K562 (cell line): ENCODE measurements around the gene LSR. TPM values are rescaled to one million over a fixed set of nuclear protein-coding genes. Genes with fewer than 3 reads are reported as not detected.
A peak's percentile ranks its signal among the peaks of the same experiment; 100 is the strongest.

Experiments
- ATAC-seq: fragments of 200-7000 bp; cut with Tn5 transposase; 3 replicates; pipeline ENCODE4 v1.9.1; 2020; ENCODE audit warnings: moderate library complexity
- BruUV-seq: library from RNA; stranded (reverse); fragments of 400-500 nt; replicated peaks from 2 replicates; lab custom pipeline; 2021; lab: Mats Ljungman, UMichigan
- CTCF ChIA-PET: fragments of 300-600 bp; formaldehyde crosslinking; extraction: SDS; loops from one replicate; lab custom pipeline; 2021; ENCODE audit warnings: low intra/inter-chr PET ratio; lab: Yijun Ruan, JAX
- POLR2A ChIA-PET: fragments of 300-600, 350-650 bp; sonication (Branson Sonifier 250); formaldehyde crosslinking; extraction: SDS; loops from one replicate; lab custom pipeline; 2021; ENCODE audit warnings: antibody characterized with exemption, inconsistent platforms; lab: Yijun Ruan, JAX
- DNase-seq, 4 experiments: peaks; one replicate each; pipeline versions ENCODE4 v3.0.0 to v3.0.0-alpha.2; 2011 to 2018; ENCODE audit warnings: low spot score in 3 of 4, mixed read lengths in 3 of 4; ENCODE audit errors: extremely low read depth in 1 of 4
- FAIRE-seq: peaks from 2 replicates; lab custom pipeline; 2011; peaks lifted over from hg19 to GRCh38; lab: Jason Lieb, UNC
- H2AFZ ChIP-seq: 2 replicates; pipeline ENCODE4 v1.6.0; 2011; ENCODE audit warnings: low read depth, low read length, control low read depth, inconsistent platforms
- H3K27ac ChIP-seq: fragments of 200-600 bp; 3 replicates; pipeline ENCODE4 v1.8.0; 2011; ENCODE audit warnings: low read depth, mild to moderate bottlenecking, control low read depth, inconsistent platforms, low read length, moderate library complexity, mixed read lengths; ENCODE audit errors: extremely low read depth
- H3K27me3 ChIP-seq, 2 experiments: fragments of 300-600 bp in 1 of 2; 2 replicates in 1 of 2; 3 replicates in 1 of 2; pipeline versions ENCODE4 v1.6.0 to v1.8.0; 2011; ENCODE audit warnings: inconsistent platforms in 2 of 2, low read length in 2 of 2, mild to moderate bottlenecking in 1 of 2, mixed read lengths in 1 of 2, moderate library complexity in 1 of 2; ENCODE audit not compliant: control insufficient read depth in 2 of 2, insufficient read depth in 2 of 2
- H3K36me3 ChIP-seq: fragments of 300-600 bp; 3 replicates; pipeline ENCODE4 v1.8.0; 2011; ENCODE audit warnings: mild to moderate bottlenecking, low read length, inconsistent platforms; ENCODE audit not compliant: control insufficient read depth, insufficient read depth
- H3K4me1 ChIP-seq, 2 experiments: fragments of 200-600 bp in 1 of 2; replicated peaks in 1 of 2; 2 replicates in 1 of 2; 3 replicates in 1 of 2; pipeline versions ENCODE4 v1.5.1 to v1.8.0; 2011; ENCODE audit warnings: inconsistent platforms in 2 of 2, low read length in 2 of 2, mild to moderate bottlenecking in 1 of 2, mixed read lengths in 1 of 2, moderate library complexity in 1 of 2; ENCODE audit not compliant: control insufficient read depth in 2 of 2, insufficient read depth in 2 of 2
- H3K4me2 ChIP-seq: 2 replicates; pipeline ENCODE4 v1.6.1; 2011; ENCODE audit warnings: low read length, control low read depth, inconsistent platforms, mixed read lengths; ENCODE audit not compliant: insufficient read depth
- H3K4me3 ChIP-seq: fragments of 200-600 bp; sonication (generic), shearing (Covaris generic); 2 replicates; pipeline ENCODE4 v1.5.1; 2016; ENCODE audit warnings: control low read depth, inconsistent platforms
- H3K79me2 ChIP-seq: fragments of 200-600 bp; 3 replicates; pipeline ENCODE4 v1.8.0; 2011; ENCODE audit warnings: low read length, inconsistent platforms; ENCODE audit not compliant: control insufficient read depth, insufficient read depth
- H3K9ac ChIP-seq, 2 experiments: 2 replicates each; pipeline versions ENCODE4 v1.6.0 to v1.6.1; 2011; ENCODE audit warnings: low read depth in 2 of 2, low read length in 2 of 2, control low read depth in 1 of 2, inconsistent platforms in 1 of 2, mild to moderate bottlenecking in 1 of 2, mixed read lengths in 1 of 2; ENCODE audit not compliant: insufficient read depth in 1 of 2
- H3K9me1 ChIP-seq: one replicate; pipeline ENCODE4 v1.6.0; 2011; ENCODE audit warnings: inconsistent platforms, mild to moderate bottlenecking, low read length, moderate library complexity; ENCODE audit not compliant: control insufficient read depth, insufficient read depth
- H3K9me3 ChIP-seq: replicated peaks from 2 replicates; pipeline ENCODE4 v1.5.1; 2011; ENCODE audit warnings: low read depth, low read length, inconsistent platforms; ENCODE audit not compliant: control insufficient read depth, insufficient read depth
- H4K20me1 ChIP-seq: replicated peaks from 2 replicates; pipeline ENCODE4 v1.6.1; 2011; ENCODE audit warnings: low read length, inconsistent platforms, mixed read lengths; ENCODE audit not compliant: control insufficient read depth, insufficient read depth
- CBFA2T3 ChIP-seq: fragments of 450-650 bp; IDR thresholded peaks from 2 replicates; pipeline ENCODE4 v1.6.1; 2017
- CHD2 ChIP-seq: IDR thresholded peaks from 2 replicates; pipeline ENCODE4 v1.6.1; 2011; ENCODE audit warnings: low read depth, low read length
- MAX ChIP-seq: sonication (generic); formaldehyde crosslinking; IDR thresholded peaks from 2 replicates; pipeline ENCODE4 v1.9.0; 2022; ENCODE audit warnings: mild to moderate bottlenecking, missing genetic modification reagents
- NEUROD1 ChIP-seq: fragments of 150-350 bp; IDR thresholded peaks from 2 replicates; pipeline ENCODE4 v1.6.1; 2014; ENCODE audit warnings: borderline replicate concordance, low read length, low read depth; ENCODE audit not compliant: partially characterized antibody
- NRF1 ChIP-seq, 2 experiments: fragments of 450-650 bp; IDR thresholded peaks in 1 of 2; conservative IDR thresholded peaks in 1 of 2; 2 replicates each; pipeline ENCODE4 v1.6.1; 2014; ENCODE audit warnings: mild to moderate bottlenecking in 2 of 2
- PCBP1 ChIP-seq: fragments of 200-400 bp; formaldehyde crosslinking; IDR thresholded peaks from 2 replicates; pipeline ENCODE4 v1.6.1; 2018; ENCODE audit warnings: mild to moderate bottlenecking, low read depth, low read length; ENCODE audit not compliant: poor library complexity, severe bottlenecking
- PHF21A ChIP-seq: fragments of 450-650 bp; IDR thresholded peaks from 2 replicates; pipeline ENCODE4 v1.6.1; 2017; ENCODE audit warnings: low read depth, borderline replicate concordance
- POU5F1 ChIP-seq: fragments of 150-350 bp; IDR thresholded peaks from 2 replicates; pipeline ENCODE4 v1.6.1; 2014; ENCODE audit warnings: borderline replicate concordance, low read length, low read depth, mild to moderate bottlenecking; ENCODE audit not compliant: partially characterized antibody
- RNF219 ChIP-seq: fragments of 250-450 bp; sonication (Bioruptor Pico); IDR thresholded peaks from 2 replicates; pipeline ENCODE4 v1.5.0; 2022; ENCODE audit warnings: mild to moderate bottlenecking
- SMARCB1 ChIP-seq: IDR thresholded peaks from 2 replicates; pipeline ENCODE4 v1.6.1; 2011; ENCODE audit warnings: improper control_type of control experiment, low read depth; ENCODE audit not compliant: insufficient read length
- TARDBP ChIP-seq: fragments of 450-650 bp; IDR thresholded peaks from 2 replicates; pipeline ENCODE4 v1.6.1; 2016
- XRCC4 ChIP-seq: IDR thresholded peaks from one replicate; pipeline ENCODE4 v1.6.1; 2011; ENCODE audit not compliant: insufficient read depth, insufficient read length; ENCODE audit errors: extremely low read depth
- YY1 ChIP-seq, 3 experiments: IDR thresholded peaks; 2 replicates each; pipeline ENCODE4 v1.6.1; 2011; ENCODE audit warnings: low read length in 2 of 3, mild to moderate bottlenecking in 2 of 3, moderate library complexity in 2 of 3, borderline replicate concordance in 1 of 3, control low read depth in 1 of 3, low read depth in 1 of 3; ENCODE audit not compliant: insufficient read depth in 3 of 3, insufficient replicate concordance in 2 of 3, control insufficient read depth in 1 of 3, insufficient read length in 1 of 3; ENCODE audit errors: extremely low read depth in 1 of 3
- ZFX ChIP-seq: sonication (generic); formaldehyde crosslinking; IDR thresholded peaks from 2 replicates; pipeline ENCODE4 v1.8.0; 2022; ENCODE audit warnings: mild to moderate bottlenecking, missing genetic modification reagents, moderate library complexity
- ZNF140 ChIP-seq: fragments of 250-450 bp; sonication (Bioruptor Pico); IDR thresholded peaks from 2 replicates; pipeline ENCODE4 v1.8.0; 2021; ENCODE audit warnings: moderate library complexity, mild to moderate bottlenecking, inconsistent platforms
- ZNF282 ChIP-seq: sonication (generic); formaldehyde crosslinking; IDR thresholded peaks from 2 replicates; pipeline ENCODE4 v1.8.1; 2023; ENCODE audit warnings: missing genetic modification reagents
- ZNF384 ChIP-seq: IDR thresholded peaks from 2 replicates; pipeline ENCODE4 v1.6.1; 2012; ENCODE audit warnings: low read depth, low read length, improper control_type of control experiment
- ZNF586 ChIP-seq: fragments of 450-650 bp; formaldehyde crosslinking; conservative IDR thresholded peaks from 2 replicates; pipeline ENCODE4 v1.4.0; 2020; ENCODE audit warnings: mild to moderate bottlenecking, moderate library complexity
- ZNF589 ChIP-seq: fragments of 200-800 bp; sonication (Bioruptor generic); IDR thresholded peaks from 2 replicates; pipeline ENCODE4 v1.6.1; 2016; ENCODE audit warnings: low read depth, missing genetic modification characterization, missing compliant biosample characterization
- ZNF76 ChIP-seq: fragments of 250-450 bp; sonication (Bioruptor Pico); IDR thresholded peaks from 2 replicates; pipeline ENCODE4 v1.4.0; 2020; ENCODE audit warnings: mild to moderate bottlenecking, moderate library complexity, borderline replicate concordance
- WGBS: fragments of 100-300 bp; shearing (Covaris generic); methylation state at CpG from one replicate; pipeline ENCODE4 v1.1.6; 2016; ENCODE audit warnings: low coverage, mixed read lengths; ENCODE audit not compliant: insufficient coverage; ENCODE audit errors: missing lambda C conversion rate; 5-methylcytosine and 5-hydroxymethylcytosine counted together
- in situ Hi-C: fragments of 300-500 bp; cut with MboI; formaldehyde crosslinking; loops from 4 replicates; pipeline ENCODE4 v1.15.0; 2018; ENCODE audit warnings: inconsistent platforms, mixed read lengths
- intact Hi-C: fragments of 100-400 bp; cut with micrococcal nuclease; formaldehyde crosslinking; loops from 2 replicates; pipeline ENCODE4 v1.14.2; 2022
- polyA plus RNA-seq, 8 experiments: library from polyadenylated mRNA; depleted of rRNA in 4 of 8; stranded (reverse) in 5 of 8; unstranded in 3 of 8; fragments of >200 nt; fragmentation: Nextera tagmentation in 2 of 8; fragmentation: Illumina TruSeq in 1 of 8; extraction: Ambion mirVana in 2 of 8; extraction: Trizol in 1 of 8; gene quantifications; 2 replicates each; pipeline versions ENCODE4 v1.2.1 to v1.2.3, GENCODE V29; 2011 to 2014; ENCODE audit warnings: inconsistent platforms in 1 of 8, missing spikeins in 1 of 8
- total RNA-seq, 7 experiments: library from RNA; depleted of rRNA in 6 of 7; stranded (reverse); fragments of >200 nt in 6 of 7; fragmentation: Illumina TruSeq in 2 of 7; extraction: Trizol in 2 of 7; gene quantifications; 2 replicates each; pipeline versions ENCODE4 v1.2.1 to v1.2.3, GENCODE V29; 2011 to 2021; ENCODE audit warnings: low replicate concordance in 1 of 7

The LSR gene
- total and polyA plus RNA-seq, 9 of the 15 experiments (the other 6 are each of a cell fraction or from before 2014, with no cell fraction given): 0.44 to 87.9 (median 28.0) TPM

DNA sequence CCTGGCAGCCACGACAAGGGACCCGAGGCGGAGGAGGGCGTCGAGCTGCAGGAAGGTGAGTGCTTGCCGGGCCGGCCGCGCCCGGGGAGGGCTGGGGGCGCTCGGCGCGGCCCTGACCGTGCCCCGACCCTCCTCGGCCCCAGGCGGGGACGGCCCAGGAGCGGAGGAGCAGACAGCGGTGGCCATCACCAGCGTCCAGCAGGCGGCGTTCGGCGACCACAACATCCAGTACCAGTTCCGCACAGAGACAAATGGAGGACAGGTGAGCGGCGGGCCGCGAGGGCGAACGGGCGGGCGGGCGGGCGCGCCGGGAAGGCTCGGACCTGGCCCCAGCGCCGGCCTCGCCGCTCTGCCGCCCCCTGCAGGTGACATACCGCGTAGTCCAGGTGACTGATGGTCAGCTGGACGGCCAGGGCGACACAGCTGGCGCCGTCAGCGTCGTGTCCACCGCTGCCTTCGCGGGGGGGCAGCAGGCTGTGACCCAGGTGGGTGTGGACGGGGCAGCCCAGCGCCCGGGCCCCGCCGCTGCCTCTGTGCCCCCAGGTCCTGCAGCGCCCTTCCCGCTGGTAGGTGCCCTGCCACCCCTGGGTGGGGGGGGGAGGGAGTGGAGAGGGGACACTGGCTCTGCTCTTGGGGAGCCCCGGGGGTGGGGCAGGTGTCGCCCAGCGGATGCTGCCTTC, 20.8 kb downstream of the LSR start:
- H2AFZ ChIP-seq: peak overlapping the region; percentile 84; the same call in 1 of the 2 replicates
- intact Hi-C loops (loop anchor here (5.0 kb wide), 2 partner anchors 112 to 127 kb away; partner anchors contain the start of gene FXYD7), in situ Hi-C loops (loop anchor here (10.0 kb wide), 2 partner anchors 65 to 195 kb away; no protein-coding TSS in a partner anchor)
- H3K9ac ChIP-seq: peak overlapping the region; percentile 76 to 98; a peak in 3 of 4 replicates
- DNase-seq: peak; percentile 81 to 95 (median 84)
- WGBS: 5% methylated on average over 22 of the region's 66 CpGs
- peaks cover 23% of the 10 kb centered on the region for H3K79me2 ChIP-seq
- H3K27ac ChIP-seq: peak overlapping the region; percentile 89; the same call in 2 of the 3 replicates
- no peaks in the 10 kb centered on the region for H3K27me3 ChIP-seq
- H3K36me3 ChIP-seq: peaks cover 75% of the 10 kb centered on the region; the same call in 2 of the 3 replicates
- FAIRE-seq: peak; percentile 42
- H3K4me1 ChIP-seq: peaks cover 15 to 44% of the 10 kb centered on the region in 2 experiments
- CTCF ChIA-PET: interaction anchor here (0.7 to 2.0 kb wide), 6 partner anchors 22 to 448 kb away, joined by 3 to 6 read pairs (median 4); partner anchors contain the start of gene KMT2B
- H3K4me2 ChIP-seq: peak overlapping the region; percentile 76
- ATAC-seq: peak; percentile 84
- POLR2A ChIA-PET: interaction anchor here (0.6 to 1.2 kb wide), 3 partner anchors 13 to 127 kb away, joined by 3 to 5 read pairs (median 4); partner anchors contain the start of gene FXYD7
- H3K9me3 ChIP-seq: no peaks in the 10 kb centered on the region
- no peaks in the 10 kb centered on the region for H4K20me1 ChIP-seq
- no TSS peak for BruUV-seq
- peak overlapping the region; percentile 56 for H3K4me3 ChIP-seq
- no peaks in the 10 kb centered on the region for H3K9me1 ChIP-seq
- TF ChIP-seq ZNF384: no peak
- no peak for TF ChIP-seq ZNF140 (CRISPR knock-in tag)
- TF ChIP-seq CBFA2T3: peak; percentile 47
- TF ChIP-seq NEUROD1: peak; percentile 46
- TF ChIP-seq MAX (CRISPR knock-in tag): peak; percentile 58
- TF ChIP-seq ZNF76: no peak
- no peak for TF ChIP-seq PHF21A
- TF ChIP-seq NRF1 (conservative IDR thresholded peaks at IDR 0.05 in 1 of 2, IDR thresholded peaks at IDR 0.05 in 1 of 2): no peak
- TF ChIP-seq CHD2: no peak
- no peak for TF ChIP-seq TARDBP
- TF ChIP-seq RNF219 (CRISPR knock-in tag): no peak
- TF ChIP-seq SMARCB1: no peak
- TF ChIP-seq ZNF589 (CRISPR knock-in tag): no peak
- no peak for TF ChIP-seq ZNF586
- peak; percentile 61 for TF ChIP-seq PCBP1
- TF ChIP-seq YY1 (IDR thresholded peaks at IDR 0.05; ENCODE audit: borderline replicate concordance in 1 of 3, control insufficient read depth in 1 of 3, extremely low read depth in 1 of 3, insufficient read depth in 3 of 3, insufficient read length in 1 of 3, insufficient replicate concordance in 2 of 3, low read depth in 1 of 3, low read length in 2 of 3): peak in 2 of 3 experiments; percentile 71 to 77
- TF ChIP-seq ZNF282 (CRISPR knock-in tag): 0 out of 2 replicates have a peak, but pooled peaks have one; percentile 70
- TF ChIP-seq POU5F1: no peak
- TF ChIP-seq ZFX (CRISPR knock-in tag): peak; percentile 79
- no peak for TF ChIP-seq XRCC4
